Iris pigment epithelial cell (primary cell): ENCODE data around the gene RAD9A.

ENCODE experiments used
- DNase-seq: peaks from one replicate; pipeline ENCODE4 v3.0.0-alpha.2; 2011; ENCODE audit warnings: low read depth

RAD9A gene

GRCh38 chr11:67375320-67376055 is 16.3 kb upstream of the RAD9A start:
- no peak for DNase-seq

GRCh38 chr11:67376063-67376820 is 15.5 kb upstream of the RAD9A start:
- DNase-seq, result no peak

GRCh38 chr11:67376873-67377808 is 14.6 kb upstream of the RAD9A start:
- no peak for DNase-seq

GRCh38 chr11:67378544-67378943 is 13.2 kb upstream of the RAD9A start:
- DNase-seq, result no peak

GRCh38 chr11:67379061-67380058 is 12.4 kb upstream of the RAD9A start:
- peak; percentile 62 for DNase-seq

GRCh38 chr11:67381244-67381972 is 10.4 kb upstream of the RAD9A start:
- DNase-seq, result no peak

- DNase-seq, result peak; percentile 65
These were observed 9.3 kb upstream of the RAD9A start for GRCh38 chr11:67382276-67383136.

GRCh38 chr11:67384851-67385366 is 6.9 kb upstream of the RAD9A start:
- peak; percentile 53 for DNase-seq

GRCh38 chr11:67387069-67387468 is 4.7 kb upstream of the RAD9A start:
- no peak for DNase-seq

- no peak for DNase-seq
These were observed 4.3 kb upstream of the RAD9A start for GRCh38 chr11:67387518-67387917.

- DNase-seq, result no peak
These were observed 2.3 kb upstream of the RAD9A start for GRCh38 chr11:67389477-67389876.

- DNase-seq, result no peak
These were observed 861 bp upstream of the RAD9A start for GRCh38 chr11:67390947-67391303.

GRCh38 chr11:67392183-67392715 is 463 bp downstream of the RAD9A start:
- no peak for DNase-seq

- no peak for DNase-seq
These were observed 1.7 kb downstream of the RAD9A start for GRCh38 chr11:67393437-67393836.

GRCh38 chr11:67393990-67394389 is 2.2 kb downstream of the RAD9A start:
- no peak for DNase-seq

- DNase-seq, result no peak
These were observed 3.9 kb downstream of the RAD9A start for GRCh38 chr11:67395555-67396258.

GRCh38 chr11:67396259-67396581 is 4.4 kb downstream of the RAD9A start:
- no peak for DNase-seq

GRCh38 chr11:67396587-67397389 is 5.0 kb downstream of the RAD9A start:
- no peak for DNase-seq
